GM21390 (cell line): Measurements from ENCODE around the gene E2F8.
"Not testable (repeated sequence)": the region's sequence is repeated elsewhere in the genome, so short reads cannot be mapped to it uniquely, and the experiment has no call there.

Source experiments
- ATAC-seq: cut with Tn5 transposase; IDR thresholded peaks from one replicate; pipeline ENCODE4 v1.9.1; 2021; ENCODE audit not compliant: unreplicated experiment

Gene E2F8, protein sequence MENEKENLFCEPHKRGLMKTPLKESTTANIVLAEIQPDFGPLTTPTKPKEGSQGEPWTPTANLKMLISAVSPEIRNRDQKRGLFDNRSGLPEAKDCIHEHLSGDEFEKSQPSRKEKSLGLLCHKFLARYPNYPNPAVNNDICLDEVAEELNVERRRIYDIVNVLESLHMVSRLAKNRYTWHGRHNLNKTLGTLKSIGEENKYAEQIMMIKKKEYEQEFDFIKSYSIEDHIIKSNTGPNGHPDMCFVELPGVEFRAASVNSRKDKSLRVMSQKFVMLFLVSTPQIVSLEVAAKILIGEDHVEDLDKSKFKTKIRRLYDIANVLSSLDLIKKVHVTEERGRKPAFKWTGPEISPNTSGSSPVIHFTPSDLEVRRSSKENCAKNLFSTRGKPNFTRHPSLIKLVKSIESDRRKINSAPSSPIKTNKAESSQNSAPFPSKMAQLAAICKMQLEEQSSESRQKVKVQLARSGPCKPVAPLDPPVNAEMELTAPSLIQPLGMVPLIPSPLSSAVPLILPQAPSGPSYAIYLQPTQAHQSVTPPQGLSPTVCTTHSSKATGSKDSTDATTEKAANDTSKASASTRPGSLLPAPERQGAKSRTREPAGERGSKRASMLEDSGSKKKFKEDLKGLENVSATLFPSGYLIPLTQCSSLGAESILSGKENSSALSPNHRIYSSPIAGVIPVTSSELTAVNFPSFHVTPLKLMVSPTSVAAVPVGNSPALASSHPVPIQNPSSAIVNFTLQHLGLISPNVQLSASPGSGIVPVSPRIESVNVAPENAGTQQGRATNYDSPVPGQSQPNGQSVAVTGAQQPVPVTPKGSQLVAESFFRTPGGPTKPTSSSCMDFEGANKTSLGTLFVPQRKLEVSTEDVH

DNA sequence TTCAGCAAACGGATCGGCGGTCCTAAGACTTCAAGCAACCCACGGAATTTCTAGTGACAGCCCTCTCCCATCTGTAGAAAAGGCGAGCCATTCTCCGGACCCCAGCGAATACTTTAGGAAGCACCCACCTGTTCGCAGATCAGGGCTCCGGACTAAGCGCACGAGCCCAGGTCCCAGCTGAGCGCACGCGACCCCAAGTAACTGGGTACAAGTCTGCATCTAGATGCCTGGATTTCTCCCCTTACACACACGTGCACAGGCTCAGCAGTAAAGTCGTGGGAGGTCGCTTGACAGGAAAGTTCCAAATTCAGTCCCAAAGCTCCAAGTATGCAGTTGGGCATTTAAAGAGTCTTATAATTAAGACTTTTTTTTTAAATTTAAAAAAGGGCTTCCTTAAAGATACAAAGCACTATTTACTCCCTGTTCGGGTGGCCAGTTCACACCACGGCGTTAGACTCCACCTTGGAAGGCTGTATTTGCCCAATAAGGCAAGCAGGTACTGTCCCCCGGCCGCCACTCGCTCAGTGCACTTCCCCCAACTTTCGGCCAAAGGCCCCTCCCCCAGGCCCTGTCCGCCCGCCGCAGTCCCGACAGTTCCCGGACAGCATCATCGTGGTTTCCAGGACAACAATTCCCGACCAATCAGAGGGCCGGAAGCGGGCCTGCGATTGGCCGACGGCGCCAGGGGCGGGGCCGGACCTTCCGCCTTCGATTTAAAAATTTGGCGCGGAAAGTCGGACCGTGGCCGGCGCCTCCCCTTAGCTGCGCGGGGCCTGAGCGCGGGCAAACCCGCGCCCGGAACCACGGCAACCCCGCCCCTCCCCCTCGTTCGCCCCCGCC, at the start of gene E2F8:
E2F8 (minus strand) TSS at position 526 of the 840 bp plus-strand sequence. CDS start 824 bp downstream, outside the sequence.
- ATAC-seq = peak; percentile 86

DNA sequence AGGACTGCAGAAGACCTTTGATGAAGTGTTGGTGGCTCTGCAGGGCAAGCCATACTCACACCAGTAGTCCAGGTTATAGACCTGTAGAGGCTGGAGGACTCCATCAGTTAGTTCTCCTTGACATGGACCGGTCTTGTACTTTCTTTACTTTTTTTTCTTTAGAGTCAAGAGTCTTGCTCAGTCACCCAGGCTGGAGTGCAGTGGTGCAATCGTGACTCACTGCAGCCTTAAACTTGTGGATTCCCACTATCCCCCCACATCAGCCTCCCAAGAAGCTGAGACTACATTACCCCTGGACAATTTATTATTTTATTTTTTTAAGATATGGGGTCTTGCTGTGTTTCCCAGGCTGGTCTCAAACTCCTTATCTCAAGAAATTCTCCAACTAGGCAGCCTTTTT, 49.6 kb upstream of the E2F8 start:
- no peak for ATAC-seq

DNA sequence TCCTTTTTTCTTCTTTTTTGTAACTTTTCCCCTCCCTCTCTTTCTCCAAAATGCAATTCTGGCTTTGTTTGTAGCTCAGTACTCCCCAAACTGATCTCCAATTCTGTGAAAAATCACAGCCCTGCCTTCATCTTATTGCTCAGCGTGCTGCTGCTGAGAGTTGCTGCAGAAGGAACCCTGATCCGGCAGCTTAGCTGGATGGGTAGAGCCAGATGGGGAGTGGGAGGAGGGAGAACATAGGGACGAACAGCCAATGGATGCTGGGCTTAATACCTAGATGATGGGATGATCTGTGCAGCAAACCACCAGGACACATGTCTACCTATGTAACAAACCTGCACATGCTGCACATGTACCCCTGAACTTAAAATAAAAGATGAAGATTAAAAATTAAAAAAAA, 47.5 kb upstream of the E2F8 start:
- no peak for ATAC-seq

DNA sequence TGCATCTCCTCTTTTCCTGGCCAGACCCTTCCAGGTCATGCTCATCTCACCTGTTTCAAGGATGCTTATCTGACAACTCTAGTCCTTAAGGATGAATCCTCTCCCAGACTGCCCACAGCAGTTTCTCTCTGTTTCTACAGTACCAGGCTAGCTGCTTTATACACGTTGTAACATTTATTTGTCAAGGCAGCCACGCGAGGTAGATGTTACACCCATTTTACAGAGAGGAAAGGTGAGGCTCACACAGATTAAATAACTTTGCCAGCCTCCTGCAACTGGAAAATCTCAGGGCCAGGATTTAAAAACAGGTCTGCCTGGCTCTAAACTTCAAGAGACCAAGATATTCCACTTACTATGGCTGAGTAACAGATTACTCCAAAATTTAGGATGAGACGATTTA, 45.7 kb upstream of the E2F8 start:
- no peak for ATAC-seq

DNA sequence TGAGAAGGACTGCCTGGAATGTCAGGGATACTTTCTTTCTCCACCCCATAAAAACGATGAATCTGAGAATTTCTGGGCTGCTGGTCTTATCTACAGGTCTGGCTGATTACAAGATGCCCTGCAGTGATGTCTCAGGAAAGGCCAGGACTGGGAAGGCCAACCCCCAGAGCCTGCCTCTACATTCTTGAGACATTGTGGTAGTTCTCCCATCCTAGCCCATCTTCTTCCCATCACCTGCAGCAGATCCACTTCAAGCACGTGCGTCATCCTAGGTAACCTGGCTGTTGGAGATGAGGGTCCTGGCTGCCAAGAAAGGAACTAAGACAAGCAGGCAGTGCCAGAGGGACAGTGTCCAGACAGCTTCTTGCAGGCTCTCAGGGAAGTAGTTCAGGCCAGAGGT, 44.1 kb upstream of the E2F8 start:
- ATAC-seq = no peak

DNA sequence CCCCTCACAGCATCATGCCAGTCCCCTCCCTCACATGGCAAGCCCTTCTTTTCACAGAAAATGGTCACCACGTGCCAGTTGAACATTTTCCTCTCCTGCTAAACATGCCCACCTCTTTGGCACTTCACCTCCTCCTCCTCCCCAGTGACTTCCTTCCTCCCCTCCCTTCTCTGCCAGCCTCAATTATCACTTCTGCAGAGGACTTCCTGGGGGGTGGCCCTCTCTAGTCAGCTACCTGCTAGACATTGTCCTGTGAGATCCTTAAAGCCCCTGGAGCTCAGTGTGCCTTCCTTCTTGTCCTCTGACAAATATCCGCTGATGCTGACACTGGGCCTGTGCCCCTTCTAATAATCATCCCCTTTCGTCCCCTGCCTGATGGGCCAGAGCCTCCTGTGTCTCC, 43.2 kb upstream of the E2F8 start:
- ATAC-seq = no peak

DNA sequence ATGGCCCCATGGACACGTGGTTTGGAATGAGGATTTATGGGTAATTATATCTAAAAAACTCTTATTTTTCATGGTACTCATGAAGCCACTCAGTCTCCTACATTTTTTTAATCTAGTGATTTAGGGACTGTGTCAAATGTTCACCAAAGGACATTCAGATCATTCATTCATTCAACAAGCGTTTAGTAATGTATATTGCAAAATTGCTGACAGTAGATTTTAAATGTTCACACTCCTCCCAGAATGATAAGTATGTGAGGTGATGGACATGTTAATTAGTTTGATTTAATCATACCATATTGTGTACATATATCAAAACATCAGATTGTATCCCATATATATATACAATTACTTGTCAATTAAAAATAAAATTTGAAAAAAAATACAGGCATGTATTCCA, 40.8 kb upstream of the E2F8 start:
- no peak for ATAC-seq

DNA sequence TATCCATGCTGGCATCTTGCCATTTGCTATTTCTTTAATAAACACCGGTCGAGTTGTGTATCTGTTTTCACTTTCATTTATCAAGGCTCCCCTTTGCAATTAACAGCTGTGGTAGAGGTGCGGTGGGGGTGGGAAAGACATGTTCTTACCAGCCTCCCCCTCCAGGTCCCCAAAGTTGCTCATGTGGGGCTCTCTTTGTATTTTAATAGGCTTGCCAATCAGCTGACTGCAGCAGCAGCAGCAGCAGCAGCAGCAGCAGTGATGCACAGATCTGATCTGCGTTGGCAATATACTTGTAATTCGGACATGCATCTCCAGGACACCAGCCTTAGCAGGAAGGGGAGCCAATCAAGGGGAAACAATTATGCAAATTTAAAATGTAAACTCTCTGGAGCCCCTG, 40.3 kb upstream of the E2F8 start:
- peak; percentile 75 for ATAC-seq

DNA sequence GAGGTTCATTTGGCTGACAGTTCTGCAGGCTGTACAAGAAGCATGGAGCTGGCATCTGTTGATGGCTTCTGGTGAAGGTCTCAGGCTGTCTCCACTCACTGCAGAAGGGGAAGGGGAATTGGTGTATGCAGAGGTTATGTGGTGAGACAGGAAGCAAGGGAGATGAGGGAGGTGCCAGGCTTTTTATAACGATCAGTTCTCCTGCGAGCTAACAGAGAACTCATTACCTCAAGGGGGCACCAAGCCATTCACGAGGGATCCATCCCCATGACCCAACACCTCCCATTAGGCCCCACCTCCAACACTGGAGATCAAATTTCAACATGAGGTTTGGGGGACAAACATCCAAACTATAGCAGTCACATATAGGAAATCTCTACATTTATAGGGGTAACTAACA, 38.7 kb upstream of the E2F8 start:
- ATAC-seq = no peak

DNA sequence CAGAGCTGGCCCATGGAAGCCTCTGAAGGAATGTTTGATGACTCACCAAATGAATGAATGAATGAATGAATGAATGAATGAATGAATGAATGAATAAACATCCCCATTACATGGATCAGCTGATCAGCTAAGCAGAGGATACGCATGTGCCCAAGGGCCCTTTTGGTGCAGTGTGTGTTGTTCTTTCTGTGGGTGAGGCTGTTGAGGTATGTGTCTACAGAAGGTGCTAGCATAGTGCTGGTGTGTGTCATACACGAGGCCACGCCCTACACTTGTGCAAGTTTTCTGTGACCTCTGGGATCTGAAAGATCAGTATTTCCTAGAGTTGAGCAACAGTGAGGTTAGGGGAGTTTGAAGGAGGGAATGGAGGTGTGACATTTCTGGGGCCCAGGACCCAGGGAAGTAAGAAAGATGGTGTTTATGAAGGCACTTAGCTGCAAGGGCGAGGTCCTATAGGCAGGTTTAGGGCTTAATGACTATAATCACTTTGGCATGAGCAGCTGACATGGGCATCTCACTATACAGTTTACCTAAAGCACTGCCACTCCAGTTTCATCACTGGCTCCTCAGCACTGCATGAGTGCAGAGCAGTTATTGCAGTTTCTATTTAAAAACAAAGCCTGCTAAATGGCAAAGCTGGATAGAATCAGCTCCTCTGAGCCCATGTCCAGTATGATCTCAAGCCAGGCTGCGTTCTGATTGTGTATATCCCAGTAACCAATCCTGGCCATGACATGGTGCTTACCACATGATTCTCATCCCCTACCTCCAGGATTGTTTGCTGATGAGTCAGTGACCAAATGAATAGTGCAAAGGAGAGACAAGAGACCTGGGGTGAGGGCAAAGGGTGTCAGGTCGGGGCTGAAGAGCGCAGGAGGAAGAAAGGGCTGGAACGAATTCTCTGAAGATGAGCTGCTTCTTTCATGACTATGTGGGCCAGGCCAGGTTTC, 36.4 kb upstream of the E2F8 start:
- no peak for ATAC-seq

DNA sequence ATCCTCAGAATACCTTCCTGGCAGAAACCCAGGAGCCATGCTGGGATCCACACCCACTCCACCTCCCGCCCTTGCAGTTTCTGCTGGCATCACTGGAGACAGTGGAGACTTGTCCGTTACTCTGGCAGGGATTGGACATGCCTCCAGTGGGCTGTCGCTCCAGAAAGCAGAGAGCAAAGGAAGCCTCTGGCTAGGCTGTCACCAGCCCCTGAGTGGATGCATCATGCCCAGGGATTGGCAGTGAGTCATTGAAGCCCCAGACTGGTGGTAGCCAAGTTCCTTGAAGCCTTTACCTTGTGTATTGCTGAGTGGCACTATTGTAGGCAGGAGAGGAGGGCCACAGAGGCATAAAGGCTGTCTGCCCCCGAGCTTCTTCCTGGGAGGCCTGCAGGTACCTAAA, 34.8 kb upstream of the E2F8 start:
- no peak for ATAC-seq

DNA sequence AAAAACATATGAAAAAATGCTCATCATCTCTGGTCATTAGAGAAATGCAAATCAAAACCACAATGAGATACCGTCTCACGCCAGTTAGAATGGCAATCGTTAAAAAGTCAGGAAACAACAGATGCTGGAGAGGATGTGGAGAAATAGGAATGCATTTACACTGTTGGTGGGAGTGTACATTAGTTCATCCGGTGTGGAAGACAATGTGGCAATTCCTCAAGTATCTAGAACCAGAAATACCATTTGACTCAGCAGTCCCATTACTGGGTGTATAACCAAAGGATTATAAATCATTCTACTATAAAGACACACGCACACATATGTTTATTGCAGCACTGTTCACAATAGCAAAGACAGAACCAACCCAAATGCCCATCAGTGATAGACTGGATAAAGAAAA, 32.5 kb upstream of the E2F8 start:
- ATAC-seq = not testable (repeated sequence)

DNA sequence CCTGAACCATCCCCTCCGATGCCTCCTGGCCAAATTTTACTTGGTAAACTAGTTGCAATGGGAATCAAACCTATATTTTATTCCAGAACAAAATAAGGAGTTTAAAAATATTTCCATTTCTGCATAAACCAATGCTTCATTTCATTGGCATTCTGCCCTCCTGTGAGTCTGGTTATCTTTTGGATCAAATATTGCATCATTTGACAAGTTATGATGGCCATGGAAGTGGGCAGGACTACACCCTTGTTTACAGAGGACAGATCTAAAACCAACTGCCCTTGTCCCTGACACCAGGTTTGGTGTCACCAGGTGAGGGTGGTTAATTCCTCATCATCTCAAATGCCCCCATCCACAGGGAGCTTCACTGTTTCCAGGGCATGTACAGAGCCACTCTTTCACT, 28.2 kb upstream of the E2F8 start:
- no peak for ATAC-seq

DNA sequence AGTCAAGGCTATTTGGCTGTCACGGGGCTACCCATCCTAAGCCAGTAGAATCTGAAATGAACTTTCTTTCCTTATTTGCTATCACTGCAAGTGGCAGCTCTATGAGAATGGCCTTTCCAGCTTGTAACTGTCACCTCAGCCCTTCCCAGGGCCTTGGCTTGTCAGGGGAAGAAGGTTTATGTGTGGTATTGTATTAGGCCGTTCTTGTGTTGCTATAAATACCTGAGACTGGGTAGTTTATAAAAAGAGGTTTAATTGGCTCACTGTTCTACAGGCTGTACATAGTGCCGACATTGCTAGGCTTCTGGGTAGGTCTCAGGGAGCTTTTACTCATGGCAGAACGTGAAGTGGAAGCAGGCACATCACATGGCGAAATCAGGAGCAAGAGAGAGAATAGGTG, 26.8 kb upstream of the E2F8 start:
- ATAC-seq = no peak

DNA sequence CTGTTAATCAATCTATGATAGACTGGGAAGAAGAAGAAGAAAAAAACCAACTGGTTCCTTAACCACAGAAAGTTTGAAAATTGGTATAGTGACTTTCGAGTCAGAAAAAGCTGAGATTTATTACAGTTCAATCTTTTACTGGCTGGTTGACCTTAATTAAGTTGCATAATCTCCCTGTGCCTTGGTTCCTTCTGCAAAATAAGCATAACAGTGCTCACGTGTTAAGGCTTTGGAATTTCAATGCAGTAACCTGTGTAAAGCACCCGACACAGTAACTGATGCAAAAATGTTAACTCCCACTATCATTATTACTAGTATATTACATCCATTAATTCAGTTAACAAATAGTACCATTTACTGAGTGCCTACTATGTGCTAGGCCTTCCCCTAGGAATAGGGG, 22.6 kb upstream of the E2F8 start:
- ATAC-seq = no peak

DNA sequence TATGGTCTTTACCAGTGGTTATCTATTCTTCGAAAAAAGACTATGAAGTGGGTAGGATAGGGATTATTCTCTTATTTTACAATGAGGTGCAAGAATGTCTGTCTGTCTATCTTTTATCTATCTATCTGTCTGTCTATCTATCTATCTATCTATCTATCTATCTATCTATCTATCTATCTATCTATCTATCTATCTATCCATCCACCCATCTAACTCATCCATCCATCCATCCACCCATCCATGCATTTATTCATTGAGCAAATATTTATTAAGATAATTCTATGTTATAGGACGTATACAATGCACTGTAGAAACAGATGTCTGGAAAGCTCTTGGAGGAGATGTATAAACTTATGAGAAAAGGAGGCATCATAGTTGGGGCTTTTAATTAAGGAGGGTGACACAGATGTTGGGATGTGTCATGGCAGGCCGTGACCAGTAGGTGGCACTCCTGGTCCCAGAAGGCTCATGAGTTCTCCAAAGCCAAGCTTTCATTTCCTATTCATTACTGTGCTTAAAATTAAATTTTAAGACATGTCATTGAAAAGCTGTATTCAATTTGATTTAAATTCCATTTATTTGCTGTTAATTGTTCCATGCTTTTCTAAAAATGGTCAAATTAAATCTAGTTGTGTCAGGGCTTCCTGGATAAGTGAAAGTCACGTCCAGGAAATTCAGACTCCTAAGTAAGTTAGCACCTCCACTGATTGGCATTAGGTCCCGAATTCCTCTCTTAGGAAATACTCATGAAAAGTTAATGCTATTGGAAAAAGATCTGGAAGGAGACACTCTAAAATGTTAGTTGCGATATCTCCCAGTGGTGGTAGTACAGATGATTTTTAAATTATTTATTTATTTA, 19.0 kb upstream of the E2F8 start:
- no peak for ATAC-seq

DNA sequence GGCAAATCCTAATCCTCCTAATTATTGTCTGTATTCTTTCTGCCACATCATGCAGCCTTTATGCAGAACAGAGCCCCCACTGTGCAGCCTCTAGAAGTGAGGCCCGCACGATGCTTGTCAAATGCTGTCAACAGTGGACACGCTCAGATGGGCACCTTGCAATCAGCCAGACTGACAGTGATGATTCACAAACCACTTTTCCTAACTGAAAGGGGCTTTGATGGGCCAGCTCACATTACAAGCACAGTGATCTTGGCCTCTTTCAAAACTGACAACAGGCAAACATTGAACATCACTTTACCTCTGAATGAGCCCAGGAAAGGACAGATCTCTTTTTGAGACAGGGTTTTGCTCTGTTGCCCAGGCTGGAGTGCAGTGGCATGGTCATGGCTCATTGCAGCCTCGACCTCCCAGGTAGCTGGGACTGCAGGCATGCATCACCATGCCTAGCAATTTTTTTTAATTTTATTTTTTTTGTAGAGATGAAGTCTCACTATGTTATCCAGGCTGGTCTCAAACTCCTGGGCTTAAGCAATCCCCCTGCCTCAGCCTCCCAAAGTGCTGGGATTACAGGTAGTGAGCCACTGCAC, 18.0 kb upstream of the E2F8 start:
- ATAC-seq = no peak

DNA sequence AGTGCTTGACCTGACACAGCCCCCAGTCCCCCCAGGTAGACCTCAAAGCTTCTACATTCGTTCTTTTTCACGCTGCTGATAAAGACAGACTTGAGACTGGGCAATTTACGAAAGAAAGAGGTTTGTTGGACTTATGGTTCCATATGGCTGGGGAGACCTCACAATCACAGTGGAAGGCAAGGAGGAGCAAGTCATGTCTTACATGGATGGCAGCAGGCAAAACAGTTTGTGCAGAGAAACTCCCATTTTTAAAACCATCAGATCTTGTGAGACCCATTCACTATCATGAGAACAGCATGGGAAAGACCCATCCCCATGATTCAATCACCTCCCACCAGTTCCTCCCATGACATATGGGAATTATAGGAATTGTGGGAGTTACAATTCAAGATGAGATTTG, 13.7 kb upstream of the E2F8 start:
- not testable (repeated sequence) for ATAC-seq

DNA sequence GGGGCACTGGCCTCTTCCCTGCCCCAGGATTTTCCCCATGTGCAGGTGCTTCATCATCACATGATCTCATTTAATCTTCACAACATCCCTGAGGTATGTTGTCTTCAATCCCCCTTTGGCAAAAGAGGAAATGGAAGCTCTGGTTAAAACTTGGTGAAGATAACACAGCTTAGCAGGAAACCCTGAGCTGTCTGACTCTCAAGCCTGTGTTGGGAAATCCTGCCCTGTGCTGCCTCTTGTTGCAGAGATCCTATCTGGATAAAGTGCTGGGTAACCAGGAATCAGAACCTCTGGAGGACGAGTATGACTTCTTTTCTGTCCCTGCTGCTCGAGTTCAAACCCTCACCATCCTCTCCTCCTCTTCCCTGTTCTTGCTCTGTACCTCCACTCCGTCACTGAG, 13.1 kb upstream of the E2F8 start:
- no peak for ATAC-seq
